HG03196 (cell line): ENCODE measurements around the gene BCL2L13.
"Not testable (repeated sequence)": the region's sequence is repeated elsewhere in the genome, so short reads cannot be mapped to it uniquely, and the experiment has no call there.

Source experiments
- ATAC-seq: cut with Tn5 transposase; IDR thresholded peaks from one replicate; pipeline ENCODE4 v1.9.1; 2021; ENCODE audit not compliant: unreplicated experiment

BCL2L13 gene

DNA sequence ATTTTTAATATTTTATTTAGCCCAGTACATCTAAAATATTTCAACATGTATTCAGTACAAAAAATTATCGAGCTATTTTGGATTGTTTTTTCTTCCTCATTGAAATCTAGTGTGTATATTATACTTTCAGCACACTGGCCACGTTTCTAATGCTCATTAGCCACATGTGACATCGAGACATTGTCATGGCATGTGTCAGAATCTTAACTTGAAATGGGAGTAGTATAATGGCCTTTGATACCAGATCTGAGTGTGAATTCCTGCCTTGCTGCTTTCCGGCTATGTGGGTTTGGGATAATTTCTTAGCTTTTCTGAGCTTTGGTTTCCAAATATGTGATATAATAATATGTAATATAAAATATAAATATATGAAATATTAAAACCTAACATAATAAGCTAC lies 54.3 kb downstream of the BCL2L13 start:
- no peak for ATAC-seq

DNA sequence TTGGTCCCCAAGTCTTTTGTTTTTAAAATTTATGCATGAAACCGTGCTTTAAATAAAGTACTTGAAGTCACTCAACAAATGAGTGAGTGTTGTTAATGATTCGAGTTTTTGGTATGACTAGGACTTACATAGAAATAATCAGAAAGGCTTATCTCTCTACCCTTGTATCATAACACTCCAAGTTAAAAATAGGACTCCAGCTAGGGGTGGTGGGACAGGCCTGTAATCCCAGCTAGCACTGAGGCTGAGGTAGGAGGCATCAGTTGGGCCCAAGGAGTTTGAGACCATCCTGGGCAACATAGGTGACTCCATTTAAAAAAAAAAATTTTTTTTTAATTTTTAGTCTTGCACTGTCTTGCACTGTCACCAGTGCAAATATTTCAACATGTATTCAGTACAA lies 55.6 kb downstream of the BCL2L13 start:
- no peak for ATAC-seq

DNA sequence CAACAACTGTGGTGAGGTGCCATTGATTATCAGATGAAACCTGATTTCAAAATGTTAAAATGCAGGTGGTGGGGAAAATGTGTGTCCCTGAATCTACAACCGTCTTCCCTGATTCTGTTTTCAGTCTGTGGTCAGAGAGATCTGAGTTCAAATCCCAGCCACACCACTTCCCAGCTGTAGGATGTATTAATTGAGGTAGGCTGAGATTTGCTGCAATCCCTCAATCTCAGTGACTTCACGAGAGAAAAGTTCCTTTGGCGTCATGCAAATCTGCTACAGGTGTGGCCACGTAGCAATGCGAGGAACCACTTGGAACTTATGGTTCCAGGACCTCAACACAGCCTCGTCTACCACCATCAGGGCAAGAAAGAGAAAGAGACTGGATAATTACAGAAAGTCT lies 56.2 kb downstream of the BCL2L13 start:
- no peak for ATAC-seq

DNA sequence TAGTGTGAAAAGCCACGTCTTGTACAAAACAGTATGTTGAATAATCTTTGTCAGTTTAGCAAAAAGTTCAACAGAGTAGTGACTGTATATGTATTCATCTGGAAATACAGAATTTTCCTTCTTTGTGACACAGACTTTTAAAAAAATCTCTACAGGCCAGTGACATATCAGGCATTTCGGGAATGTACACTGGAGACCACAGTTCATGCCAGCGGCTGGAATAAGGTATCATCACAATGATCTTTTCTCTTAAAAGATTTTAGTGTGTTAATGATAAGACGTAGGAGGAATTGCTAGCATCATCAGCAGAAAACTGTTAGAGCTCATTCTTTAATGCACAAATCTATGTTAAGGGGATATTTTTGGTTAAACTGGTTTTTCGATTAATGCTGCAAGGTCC lies 57.4 kb downstream of the BCL2L13 start:
- no peak for ATAC-seq

DNA sequence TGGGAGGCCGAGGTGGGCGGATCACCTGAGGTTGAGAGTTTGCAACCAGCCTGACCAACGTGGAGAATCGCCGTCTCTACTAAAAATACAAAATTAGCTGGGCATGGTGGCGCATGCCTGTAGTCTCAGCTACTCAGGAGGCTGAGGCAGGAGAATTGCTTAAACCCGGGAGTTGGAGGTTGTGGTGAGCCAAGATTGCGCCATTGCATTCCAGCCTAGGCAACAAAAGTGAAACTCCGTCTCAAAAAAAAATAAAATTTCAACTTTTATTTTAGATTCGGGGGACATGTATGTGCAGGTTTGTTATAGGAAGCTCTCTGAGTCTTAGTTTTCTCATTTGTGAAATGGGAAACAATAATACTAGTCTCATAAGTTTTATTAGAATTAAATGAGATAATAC lies 58.6 kb downstream of the BCL2L13 start:
- not testable (repeated sequence) for ATAC-seq

DNA sequence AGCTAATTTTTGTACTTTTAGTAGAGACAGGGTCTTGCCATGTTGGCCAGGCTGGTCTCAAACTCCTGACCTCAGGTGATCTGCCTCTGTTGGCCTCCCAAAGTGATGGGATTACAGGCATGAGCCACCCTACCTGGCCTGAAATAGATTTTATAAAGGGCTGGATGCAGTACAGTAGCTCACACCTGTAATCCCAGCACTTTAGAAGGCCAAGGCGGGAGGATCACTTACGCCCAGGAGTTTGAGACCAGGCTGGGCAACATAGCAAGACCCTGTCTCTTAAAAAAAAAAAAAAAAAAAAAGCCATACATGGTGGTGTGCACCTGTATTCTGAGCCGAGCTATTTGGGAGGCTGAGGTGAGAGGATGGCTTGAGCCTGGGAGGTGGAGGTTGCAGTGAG lies 59.7 kb downstream of the BCL2L13 start:
- ATAC-seq, result not testable (repeated sequence)

DNA sequence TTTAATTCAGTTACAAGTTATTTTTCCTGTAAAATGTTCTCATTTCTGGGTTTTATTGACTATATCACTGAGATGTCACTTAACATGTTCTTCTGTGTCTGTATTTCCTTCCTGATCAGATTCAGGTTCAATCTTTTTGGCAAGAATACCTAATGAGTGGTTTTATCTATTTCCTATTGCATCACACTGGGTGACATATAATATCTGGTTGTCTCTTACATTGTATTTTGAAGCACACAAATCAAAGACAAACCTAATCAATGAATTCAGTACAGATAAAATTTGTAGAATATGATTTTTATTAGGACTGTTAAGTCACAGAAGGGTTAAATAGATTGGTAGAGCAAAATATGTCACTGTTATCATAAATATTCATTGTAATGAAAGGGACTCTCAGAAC lies 60.4 kb downstream of the BCL2L13 start:
- ATAC-seq, result no peak

DNA sequence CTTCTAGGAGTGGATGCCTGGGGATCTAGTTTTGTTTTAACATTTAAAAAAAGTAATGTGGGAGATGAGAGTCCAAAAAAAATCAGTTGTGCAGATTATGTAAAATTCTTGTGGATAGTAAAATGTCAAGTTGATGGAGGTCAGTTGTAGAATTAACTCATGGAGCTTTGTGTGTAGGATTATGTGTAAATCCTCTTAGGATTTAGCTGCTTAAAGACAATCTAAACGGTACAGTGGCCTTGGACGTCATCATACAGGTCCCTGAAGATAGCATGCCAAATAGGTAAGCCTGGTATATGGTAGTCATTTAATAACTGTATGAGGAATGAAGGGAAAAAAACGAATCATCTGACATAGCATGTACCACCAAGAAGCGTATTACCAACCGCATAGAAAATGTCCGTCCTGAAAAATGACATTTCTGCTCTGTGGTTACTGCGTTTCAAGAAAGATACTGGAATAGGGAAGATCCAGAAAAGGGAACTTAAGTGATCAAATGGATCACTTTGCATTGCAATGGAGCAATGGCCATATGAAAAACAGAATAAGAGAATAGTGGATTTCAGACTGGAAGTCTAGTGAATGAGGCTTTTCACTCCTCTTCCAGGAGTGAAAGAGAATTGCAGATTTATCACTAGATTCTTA lies 61.3 kb downstream of the BCL2L13 start:
- no peak for ATAC-seq

DNA sequence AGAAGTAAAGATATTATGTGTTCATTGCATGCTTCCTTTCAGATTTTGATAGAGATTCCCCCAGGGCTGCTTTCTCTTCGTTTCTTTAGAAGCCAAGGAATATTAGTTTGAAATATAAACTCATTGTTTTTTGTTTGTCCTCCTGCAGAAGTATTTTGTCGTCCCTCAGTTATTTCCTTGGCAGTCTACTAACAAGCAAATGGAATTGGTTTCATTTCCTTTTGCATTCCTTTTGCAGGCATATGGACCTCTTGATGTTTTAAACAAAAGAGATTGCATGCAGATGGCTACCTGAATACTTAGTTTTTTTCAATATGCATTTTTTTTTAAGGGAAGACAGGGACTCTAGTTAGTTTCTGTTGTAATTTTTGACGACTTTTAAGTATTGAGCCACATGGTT lies 62.2 kb downstream of the BCL2L13 start:
- ATAC-seq, result no peak

DNA sequence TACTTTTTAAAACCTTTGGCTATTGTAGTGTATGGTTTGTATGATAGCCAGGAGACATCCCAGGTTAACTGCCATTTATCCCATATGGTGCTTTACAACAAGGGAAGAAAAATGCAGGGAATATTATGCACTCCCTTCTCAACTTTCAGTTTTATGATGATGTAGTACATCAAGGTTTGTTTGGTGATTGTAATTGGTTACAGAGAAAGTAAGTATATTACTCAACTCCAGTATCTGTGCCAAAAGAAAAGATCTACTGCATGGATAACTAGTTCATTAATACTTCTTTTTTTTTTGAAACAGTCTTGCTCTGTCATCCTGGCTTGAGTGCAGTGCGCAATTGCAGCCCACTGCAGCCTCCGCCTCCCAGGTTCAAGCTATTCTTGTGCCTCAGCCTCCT lies 65.3 kb downstream of the BCL2L13 start:
- ATAC-seq, result no peak

DNA sequence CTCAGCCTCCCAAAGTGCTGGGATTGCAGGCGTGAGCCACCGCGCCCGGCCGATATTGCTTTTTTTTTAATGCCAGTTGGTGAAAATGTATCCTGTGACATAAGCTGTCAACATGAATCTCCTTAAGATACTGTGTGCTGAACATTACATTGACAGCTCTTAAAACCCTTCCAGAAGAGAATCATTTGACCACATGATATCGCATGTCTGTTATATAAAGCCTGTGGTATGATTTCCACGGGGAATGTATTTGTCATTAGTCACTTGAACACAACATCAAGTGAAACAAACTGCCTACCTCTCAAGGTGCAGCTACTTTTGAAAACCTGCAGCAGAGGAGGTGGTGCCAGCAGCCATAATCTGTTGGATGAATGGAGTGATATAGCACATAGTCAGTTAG lies 67.0 kb downstream of the BCL2L13 start:
- ATAC-seq, result no peak

DNA sequence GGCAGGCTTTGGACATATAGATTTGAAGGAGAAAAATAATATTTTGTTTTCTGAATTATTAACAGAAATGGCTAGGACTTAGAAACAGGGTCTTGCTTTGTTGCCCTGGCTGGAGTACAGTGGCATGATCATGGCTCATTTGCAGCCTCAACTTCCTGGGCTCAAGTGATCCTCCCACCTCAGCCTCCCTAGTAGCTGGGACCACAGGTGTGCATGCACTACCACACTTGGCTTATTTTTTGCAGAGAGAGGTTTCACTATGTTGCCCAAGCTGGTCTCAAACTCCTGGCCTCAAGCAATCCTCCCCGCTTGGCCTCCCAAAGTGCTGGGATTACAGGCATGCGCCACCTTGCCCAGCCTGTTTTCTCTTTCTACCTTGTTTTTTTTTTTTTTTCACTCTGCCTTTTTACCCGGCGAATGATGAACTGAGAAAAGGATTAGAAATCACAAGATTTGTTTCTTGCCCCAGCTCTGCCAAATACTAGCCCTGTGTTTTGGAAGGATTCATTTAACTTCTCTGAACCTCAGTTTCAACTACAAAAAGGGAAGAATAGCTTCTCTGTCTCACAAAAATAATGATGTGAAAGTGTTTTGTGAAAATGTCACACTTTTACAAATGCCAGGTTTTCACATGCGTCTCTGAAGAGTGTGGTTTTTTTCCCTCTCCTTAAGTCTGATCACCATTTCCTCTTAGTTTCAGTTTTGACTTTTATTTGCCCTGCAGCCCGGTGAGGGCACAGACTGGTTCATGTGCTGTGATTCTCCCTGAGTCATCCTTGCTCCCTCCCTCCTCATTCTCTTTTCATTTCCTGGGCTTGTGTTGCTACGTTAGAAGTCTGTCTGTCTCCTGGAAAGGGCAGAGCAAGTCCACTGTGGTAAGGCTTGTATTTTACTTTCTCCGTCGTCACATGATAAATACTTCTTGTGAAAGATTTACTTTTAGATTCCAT lies 67.7 kb downstream of the BCL2L13 start:
- peak; percentile 81 for ATAC-seq

DNA sequence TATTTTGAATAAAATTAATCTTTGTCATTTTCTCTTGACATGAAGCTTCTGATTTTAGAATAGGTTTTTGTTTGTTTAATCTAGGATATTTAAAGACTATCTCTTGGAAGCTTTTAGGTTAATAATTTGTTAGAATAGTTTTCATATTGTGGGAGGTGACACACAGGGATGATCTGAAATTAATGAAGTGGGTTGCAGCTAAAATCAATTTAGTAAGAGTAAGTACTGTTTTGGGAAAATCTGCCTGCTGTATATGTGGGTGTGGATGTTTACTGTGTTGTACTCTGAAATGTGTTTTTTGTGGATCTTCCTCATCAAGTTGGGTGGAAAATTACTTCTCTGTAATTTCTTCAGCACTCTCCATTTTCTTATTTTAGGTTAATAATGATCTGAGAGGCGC lies 68.4 kb downstream of the BCL2L13 start:
- ATAC-seq, result no peak

DNA sequence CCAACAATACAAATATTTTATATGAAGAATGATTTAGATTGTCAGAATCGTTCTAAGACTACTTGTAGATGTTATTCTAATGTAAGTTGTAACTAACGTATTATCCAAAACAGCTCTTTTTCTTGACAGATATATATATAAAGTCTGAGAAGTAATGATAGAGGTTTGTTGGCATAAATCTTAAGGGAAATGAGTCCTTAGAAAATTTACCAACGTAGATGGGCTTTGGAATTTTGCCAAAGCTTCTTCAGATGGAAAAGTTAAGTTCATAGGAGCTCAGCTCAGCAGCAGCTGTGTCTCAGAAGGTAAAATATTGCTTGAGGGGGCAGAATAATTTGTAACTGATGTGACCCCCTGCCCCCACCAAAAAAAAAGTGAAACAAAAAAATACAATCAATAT lies 69.0 kb downstream of the BCL2L13 start:
- no peak for ATAC-seq

DNA sequence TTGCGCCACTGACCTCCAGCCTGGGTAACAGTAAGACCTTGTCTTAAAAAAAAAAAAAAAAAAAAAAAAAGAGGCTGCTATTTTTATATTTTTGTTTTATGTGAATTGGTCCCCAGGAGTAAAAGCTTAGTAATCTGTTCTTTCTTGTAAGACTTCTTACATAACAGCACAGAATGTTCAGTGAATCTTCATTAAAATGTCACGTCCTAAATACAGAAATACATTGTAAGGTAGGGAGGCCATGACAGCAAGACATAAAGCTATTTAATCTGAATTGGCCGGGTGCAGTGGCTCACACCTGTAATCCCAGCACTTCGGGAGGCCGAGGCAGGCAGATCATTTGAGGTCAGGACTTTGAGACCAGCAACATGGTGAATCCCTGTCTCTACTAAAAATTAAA lies 71.5 kb downstream of the BCL2L13 start:
- ATAC-seq, result no peak

DNA sequence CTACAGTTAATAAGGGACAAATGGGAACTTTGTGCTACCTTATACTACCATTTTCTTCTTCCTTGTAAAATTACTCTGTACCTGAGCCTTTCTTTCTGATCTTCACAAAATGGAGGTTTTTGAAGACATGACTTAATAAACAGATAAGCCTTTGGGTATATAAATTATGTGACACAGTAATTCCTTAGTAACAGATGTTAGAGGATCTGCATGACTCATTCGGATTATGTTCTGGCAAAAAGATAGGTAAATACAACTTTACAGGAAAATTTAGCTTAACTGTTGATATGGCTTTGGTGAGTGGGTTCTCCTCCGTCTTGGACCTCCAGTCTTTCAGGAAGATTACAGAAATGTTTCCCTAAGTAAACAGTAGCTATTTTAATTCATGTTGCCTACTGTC lies 73.9 kb downstream of the BCL2L13 start:
- no peak for ATAC-seq

DNA sequence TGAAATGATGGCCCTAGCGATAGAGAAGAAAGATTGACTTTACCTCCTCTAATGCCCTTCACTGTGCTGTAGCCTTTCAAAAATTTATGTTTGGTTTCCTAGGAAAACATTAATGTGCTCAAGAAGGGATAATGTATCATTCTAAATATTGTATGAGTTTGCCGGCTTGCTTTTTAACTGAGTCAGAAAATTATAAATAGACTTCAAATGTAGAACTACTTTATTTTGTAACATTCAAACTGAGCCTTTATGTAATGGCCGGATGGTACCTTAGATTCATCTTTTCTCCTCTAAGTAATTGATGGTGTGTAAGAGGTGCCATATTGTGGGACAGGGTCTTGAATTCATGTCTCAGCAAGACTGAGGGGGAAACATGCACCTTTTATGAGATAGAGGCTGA lies 78.0 kb downstream of the BCL2L13 start:
- no peak for ATAC-seq

DNA sequence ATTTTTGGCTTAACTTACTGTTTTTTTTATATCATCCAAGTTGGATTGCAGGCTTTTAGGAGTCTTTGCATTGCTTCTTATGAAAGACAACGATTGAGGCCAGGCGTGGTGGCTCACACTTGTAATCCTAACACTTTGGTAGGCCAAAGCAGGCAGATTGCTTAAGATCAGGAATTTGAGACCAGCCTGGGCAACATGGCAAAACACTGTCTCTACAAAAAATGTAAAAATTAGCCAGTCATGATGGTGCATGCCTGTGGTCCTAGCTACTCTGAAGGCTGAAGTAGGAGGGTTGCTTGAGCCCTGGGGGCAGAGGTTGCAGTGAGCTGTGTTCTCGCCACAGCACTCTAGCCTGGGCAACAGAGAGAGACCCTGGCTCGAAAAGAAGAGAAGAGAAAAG lies 79.2 kb downstream of the BCL2L13 start:
- ATAC-seq, result no peak

DNA sequence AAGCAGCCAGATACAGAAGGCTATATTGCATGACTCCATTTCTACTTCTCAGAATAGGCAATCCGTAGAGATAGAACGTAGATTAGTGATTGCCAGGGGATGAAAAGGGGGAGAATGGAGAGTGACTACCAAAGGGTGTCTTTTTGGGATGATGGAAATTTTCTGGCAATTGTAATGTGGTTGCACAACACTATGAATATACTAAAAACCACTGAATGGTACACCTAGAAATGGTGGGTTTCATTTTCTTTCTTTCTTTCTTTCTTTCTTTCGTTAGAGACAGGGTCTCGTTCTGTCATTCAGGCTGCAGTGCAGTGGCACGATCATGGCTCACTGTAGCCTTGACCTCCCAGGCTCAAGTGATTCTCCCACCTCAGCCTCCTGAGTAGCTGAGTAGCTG lies 81.4 kb downstream of the BCL2L13 start:
- no peak for ATAC-seq

DNA sequence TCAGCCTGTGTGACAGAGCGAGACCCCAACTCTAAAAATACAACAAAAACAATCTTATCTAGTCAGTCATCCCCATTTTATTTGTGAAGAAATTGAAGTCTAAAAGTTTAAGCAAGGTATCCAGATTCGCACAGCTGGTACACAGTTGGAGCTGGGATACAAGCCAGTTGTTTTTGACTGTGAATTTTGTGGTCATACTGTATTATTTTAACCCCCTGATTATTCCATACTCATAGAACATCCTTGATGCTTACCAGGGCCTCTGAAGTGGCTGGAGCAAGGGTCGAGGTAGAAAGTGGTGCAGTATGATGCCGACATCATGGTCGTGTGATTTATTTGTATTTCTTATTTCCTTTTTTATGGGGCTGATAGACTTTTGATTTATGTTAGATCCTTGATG lies 85.7 kb downstream of the BCL2L13 start:
- no peak for ATAC-seq

DNA sequence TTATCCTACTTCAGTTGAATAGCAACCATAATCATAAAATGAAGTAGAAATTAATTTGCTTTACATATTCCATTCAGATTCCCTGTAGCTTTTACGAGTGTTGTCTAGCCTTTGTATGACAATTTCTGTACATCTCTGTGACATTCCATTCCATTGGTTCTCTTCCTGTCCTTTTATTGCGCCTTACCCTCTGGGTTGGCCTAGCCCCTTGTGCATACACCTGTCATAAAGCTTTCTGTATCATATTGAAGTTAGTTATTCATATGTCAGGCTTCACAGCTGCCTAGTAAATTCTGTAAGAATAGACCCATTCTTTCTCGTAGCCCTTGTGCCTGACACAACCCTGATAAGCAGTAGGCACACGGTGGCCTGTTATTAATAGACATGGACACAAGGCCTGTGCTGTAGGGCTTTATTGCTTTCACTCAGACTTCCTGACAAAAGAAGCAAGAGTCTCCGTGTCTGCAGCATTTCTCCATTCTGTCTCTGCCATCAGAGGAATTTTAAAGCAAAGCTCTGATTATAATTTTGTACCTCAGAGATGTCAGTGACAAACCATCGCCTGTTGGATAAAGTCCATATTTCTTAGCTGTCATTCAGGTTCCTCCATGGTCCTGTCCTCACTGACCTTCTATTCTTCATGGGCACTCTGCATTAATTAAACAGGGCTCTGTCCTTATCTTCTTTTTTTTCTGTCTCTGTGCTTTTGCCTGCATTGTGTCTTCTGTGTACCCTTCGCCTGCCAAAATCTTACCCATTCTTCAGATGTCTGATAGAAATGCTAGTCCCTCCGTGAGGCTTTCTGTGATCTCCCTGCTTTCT lies 86.3 kb downstream of the BCL2L13 start:
- ATAC-seq, result no peak

DNA sequence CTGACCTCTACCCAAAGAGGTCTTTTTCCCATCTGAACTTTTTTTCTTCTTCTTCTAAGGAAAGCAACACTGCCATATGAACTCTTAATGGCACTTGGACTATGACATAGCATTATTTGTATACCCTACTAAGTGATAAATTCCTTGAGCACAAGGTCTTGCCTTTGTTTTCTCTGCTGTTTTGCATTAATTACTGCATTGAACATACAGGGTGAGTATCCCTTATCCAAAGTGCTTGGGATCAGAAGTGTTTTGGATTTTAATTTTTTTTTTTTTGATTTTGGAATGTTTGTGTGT lies 86.9 kb downstream of the BCL2L13 start:
- no peak for ATAC-seq
